T-helper 1 cell (primary cell): ENCODE measurements around the gene AVP.
A peak's percentile ranks its signal among the peaks of the same experiment; 100 is the strongest.

Experiments
- DNase-seq, 5 donors: peaks; one replicate each; pipeline ENCODE4 v3.0.0-alpha.2; 2012 to 2020

The AVP gene

GRCh38 chr20:3047486-3048419 is 36.8 kb downstream of the AVP start:
- no peak for DNase-seq

- peak in 1 of 5 donors; percentile 18 for DNase-seq
Observed at GRCh38 chr20:3046677-3047462, 37.7 kb downstream of the AVP start.

- DNase-seq = peak; percentile 51 to 87 (median 69)
Observed at GRCh38 chr20:3045816-3046676, 38.5 kb downstream of the AVP start, which contains the start of gene MRPS26. Gene MRPS26, plus strand, starts transcription at chr20:3046052. Its CDS starts 17 bp downstream, at chr20:3046069.

GRCh38 chr20:3045042-3045815 is 39.3 kb downstream of the AVP start:
- peak in 3 of 5 donors; percentile 28 to 30 (median 30) for DNase-seq

- DNase-seq = no peak
Observed at GRCh38 chr20:3044336-3044965, 40.1 kb downstream of the AVP start.

GRCh38 chr20:3043322-3043721 is 41.2 kb downstream of the AVP start, which contains the start of gene GNRH2:
Gene GNRH2, plus strand, starts transcription at chr20:3043622. Its CDS starts 793 bp downstream, at chr20:3044415.
- DNase-seq = no peak

GRCh38 chr20:3042625-3043024 is 41.9 kb downstream of the AVP start:
- no peak for DNase-seq

- DNase-seq = no peak
Observed at GRCh38 chr20:3041854-3042409, 42.6 kb downstream of the AVP start.

GRCh38 chr20:3040086-3040485 is 44.4 kb downstream of the AVP start:
- no peak for DNase-seq

GRCh38 chr20:3039426-3039825 is 45.1 kb downstream of the AVP start:
- no peak for DNase-seq

- no peak for DNase-seq
Observed at GRCh38 chr20:3038454-3038853, 46.1 kb downstream of the AVP start.

GRCh38 chr20:3037654-3038053 is 46.9 kb downstream of the AVP start:
- no peak for DNase-seq

GRCh38 chr20:3032624-3033023 is 51.9 kb downstream of the AVP start:
- no peak for DNase-seq
